AG08396 (cell line): ENCODE data around the gene GPR33.
"Not testable (repeated sequence)": the region's sequence is repeated elsewhere in the genome, so short reads cannot be mapped to it uniquely, and the experiment has no call there.

Experiments used
- DNase-seq: peaks from one replicate; pipeline ENCODE4 v3.0.0; 2012; ENCODE audit warnings: low spot score, mixed read lengths

Gene GPR33, protein sequence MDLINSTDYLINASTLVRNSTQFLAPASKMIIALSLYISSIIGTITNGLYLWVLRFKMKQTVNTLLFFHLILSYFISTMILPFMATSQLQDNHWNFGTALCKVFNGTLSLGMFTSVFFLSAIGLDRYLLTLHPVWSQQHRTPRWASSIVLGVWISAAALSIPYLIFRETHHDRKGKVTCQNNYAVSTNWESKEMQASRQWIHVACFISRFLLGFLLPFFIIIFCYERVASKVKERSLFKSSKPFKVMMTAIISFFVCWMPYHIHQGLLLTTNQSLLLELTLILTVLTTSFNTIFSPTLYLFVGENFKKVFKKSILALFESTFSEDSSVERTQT

DNA sequence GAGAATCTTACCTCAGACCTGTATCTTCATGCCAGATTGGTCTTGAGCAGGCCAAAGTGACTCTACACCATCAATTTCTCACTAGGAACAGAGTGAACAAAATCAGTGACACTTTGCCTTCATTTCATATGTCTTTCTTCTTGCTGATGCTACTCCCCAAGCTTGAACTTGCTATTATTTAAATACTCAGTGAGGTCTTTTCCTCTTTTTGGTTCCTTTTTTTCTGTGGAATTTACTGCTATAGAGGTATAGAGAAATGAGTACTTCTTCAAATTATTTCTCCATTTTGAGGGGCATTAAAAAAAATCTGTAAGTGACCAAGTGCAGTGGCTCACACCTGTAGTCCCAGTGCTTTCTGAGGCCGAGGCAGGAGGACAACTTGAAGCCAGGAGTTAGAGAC lies at the start of gene GPR33:
TSS of gene GPR33 (minus strand) at position 154 of the 400 bp plus-strand sequence. CDS start 4,074 bp downstream, outside the sequence.
- no peak for DNase-seq

DNA sequence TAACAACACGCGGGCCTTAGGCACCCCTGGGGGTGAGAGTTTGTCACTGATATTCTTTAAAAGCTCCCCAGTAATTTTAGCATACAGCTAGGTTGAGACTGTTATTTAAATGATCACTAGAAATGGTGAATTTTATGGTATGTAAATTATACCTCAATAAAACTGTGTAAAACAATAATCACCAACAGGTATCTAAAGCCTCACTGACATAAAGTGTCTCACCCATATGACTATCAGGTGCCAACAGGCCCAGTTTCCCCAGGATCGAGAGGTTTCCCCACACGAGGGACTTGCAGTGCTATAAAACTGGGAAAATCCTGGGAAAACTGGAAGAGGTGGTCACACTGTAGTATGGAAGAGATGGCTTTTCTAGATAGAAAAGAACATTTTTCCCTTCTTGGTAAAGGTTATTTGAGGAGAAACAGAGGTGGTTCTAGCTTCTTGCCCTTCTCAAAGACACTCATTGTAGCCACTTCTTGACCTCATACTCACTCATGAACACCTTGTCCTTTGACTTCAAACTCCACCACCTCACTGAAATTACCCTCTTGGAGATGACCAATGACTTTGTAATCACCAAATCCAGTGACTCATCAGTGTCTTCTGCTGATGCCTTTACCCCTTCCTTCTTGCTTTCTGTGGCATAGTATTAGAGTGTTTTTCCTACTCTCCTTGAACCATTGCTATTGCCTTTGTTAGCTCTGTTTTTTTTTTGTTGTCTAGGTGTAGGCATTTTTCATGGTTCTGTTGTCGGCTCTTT lies 48.5 kb upstream of the GPR33 start:
- DNase-seq, result no peak

GRCh38 chr14:31530136-31530535 lies 42.3 kb upstream of the GPR33 start:
- DNase-seq, result peak; percentile 28

DNA sequence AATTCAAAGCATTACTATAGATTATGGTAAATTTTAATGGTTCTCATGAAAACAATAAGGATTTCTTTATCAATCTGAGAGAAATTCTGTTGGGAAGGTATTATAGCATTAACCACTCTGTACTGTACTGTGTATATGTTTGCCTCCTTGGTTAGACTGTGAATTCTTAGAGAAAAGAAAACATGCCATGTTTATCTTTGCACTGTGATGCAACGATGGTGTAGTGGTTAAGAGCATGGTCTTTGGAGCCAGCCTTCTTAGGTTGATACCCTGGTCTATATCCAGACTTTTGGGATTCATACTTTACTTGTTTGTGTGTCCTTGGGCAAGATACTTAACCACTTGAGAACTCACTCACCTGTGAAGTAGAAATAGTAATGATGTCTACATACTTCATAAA lies 41.2 kb upstream of the GPR33 start:
- no peak for DNase-seq

- DNase-seq, result no peak
Measured at GRCh38 chr14:31527546-31527945, 39.7 kb upstream of the GPR33 start.

DNA sequence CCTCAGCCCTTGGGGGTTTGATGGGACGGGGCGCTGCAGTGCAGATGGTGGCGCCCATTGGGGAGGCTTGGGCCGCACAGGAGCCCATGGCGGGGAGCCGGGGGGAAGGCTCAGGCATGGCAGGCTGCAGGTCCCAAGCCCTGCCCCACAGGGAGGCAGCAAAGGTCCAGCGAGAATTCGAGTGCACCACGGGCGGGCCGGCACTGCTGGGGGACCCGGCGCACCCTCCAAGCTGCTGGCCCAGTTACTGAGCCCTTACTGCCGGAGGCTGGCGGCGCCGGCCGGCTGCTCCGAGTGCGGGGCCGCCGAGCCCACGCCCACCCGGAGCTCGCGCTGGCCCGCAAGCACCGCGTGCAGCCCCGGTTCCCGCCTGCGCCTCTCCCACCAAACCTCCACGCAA lies 39.2 kb upstream of the GPR33 start:
- no peak for DNase-seq

DNA sequence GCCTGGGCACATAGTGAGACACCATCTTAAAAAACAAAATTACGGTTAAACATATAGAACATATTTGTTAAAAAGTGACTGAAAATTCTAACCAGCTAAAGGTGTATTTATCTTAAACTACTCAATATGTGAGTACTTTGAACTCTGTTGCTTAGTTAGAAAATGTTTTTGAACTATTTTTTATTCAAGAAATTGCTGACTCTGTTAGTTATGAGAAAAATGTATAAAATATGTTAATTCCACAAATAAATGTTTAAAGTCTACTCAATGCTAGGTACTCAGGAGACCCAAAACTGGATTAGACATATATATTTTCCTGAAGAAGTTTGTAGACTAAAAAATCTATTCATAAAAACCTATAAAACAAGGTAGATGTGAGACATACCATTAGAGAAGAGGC lies 23.0 kb upstream of the GPR33 start:
- no peak for DNase-seq

- DNase-seq, result no peak
Measured at GRCh38 chr14:31510222-31510621, 22.4 kb upstream of the GPR33 start.

DNA sequence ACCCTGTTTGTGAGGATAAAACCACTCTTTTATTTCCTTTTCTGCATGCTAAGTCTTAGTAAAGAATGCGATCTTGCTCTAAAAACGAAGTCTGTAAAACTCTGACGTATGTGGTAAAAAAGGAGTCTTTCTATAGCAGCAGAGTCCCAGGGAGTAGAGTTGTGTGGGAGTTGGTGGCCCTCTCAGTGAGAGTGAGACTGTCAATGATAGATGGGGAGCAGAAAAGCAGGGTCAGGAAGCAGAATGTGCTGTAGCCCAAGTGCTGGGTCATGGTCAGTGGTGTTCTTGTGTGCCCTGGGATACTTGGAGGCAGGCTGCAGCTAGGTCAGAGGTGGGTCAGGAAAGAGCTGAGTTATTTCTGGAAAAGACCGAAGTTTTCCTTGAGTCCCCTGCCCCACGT lies 20.3 kb upstream of the GPR33 start:
- no peak for DNase-seq

- DNase-seq, result peak; percentile 23
Measured at GRCh38 chr14:31505411-31505810, 17.6 kb upstream of the GPR33 start.

DNA sequence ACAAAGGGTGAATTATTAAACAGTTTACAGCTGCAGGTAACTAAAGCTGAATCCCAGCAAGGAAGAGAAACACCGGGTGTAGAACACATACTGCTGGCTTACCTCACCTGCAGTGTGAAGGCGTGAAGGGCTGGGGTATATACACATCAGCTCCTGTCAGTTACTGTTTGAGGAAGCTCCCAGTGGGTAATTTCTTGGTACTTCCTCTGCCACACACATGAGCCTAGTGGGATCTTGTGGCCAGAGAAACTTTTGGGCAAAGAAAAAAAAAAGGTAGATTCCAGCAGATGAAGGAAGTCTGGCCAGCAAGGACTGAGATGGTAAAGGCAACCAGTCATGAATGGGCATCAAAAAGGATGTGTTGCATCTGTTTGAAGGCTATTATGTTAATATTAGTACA lies 14.0 kb upstream of the GPR33 start:
- no peak for DNase-seq

DNA sequence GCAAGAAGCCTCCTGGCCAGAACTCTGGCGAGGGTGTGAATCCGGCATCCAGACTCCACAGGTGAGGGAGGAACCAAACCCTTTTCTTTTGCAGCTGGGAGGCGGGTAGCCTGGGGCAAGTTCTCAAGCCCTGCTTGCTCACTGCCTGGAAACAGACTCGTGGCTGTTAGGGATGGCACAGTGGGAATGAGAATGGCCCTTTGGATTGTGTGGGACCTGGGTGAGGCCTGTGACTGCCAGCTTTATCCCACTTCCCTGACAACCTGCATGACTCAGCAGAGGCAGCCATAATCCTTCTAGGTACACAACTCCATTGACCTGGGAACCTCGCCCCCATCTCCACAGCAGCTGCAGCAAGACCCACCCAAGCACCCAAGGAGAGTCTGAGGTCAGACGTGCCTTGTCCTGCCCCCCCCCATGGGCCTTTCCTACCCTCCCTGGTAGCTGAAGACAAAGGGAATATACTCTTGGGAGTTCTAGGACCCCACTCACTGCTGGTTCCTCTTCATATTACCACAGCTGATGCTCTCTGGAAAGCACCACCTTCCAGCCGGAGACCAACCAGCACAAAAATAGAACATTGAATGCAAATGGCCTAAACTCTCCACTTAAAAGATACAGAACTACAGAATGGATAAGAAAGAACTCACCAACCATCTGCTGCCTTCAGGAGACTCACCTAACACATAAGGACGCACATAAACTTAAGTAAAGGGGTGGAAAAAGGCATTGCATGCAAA lies 5.1 kb upstream of the GPR33 start:
- DNase-seq, result no peak

- no peak for DNase-seq
Measured at GRCh38 chr14:31489691-31490090, 1.9 kb upstream of the GPR33 start.

- no peak for DNase-seq
Measured at GRCh38 chr14:31486764-31487163, 1.1 kb downstream of the GPR33 start.

- DNase-seq, result no peak
Measured at GRCh38 chr14:31484754-31485153, 3.1 kb downstream of the GPR33 start.

DNA sequence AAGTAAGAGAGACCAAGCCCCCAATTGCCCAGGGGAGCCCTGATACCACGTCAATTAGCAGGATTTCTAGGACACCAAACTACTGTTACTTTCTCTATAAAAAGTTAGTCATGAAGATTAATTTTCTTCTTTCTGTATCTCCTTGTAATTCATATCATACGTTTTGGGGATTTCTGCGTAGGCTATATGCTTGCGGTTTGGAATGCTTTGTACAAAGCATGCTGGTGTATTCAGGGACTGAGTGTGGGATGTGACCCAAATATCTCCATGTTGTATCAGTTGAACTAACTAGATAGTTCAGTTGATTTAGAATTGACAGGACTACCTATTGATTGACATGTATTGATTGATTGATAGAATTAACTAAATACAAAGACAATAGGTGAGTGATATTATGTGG lies 7.7 kb downstream of the GPR33 start:
- no peak for DNase-seq

DNA sequence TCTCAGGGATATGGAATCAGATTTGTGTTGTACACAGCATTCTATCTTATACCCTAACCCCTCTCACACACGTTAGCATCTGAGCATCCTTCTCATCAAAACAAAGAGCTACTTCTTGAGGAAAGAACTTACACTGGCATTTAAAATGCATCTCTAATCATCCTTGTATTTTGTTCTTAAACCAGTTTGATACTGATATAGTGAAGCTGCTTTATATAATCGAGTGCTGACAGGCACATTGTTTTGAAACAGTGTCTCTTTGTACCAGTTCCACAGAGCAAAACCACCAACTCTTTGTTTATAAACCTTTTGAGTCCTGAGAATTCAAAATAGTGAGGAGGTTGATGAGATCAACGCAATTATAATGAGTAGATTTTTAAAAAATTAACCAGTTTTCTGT lies 8.8 kb downstream of the GPR33 start:
- no peak for DNase-seq

- no peak for DNase-seq
Measured at GRCh38 chr14:31477248-31477647, 10.6 kb downstream of the GPR33 start.

GRCh38 chr14:31476131-31476866 lies 11.5 kb downstream of the GPR33 start:
- DNase-seq, result no peak

DNA sequence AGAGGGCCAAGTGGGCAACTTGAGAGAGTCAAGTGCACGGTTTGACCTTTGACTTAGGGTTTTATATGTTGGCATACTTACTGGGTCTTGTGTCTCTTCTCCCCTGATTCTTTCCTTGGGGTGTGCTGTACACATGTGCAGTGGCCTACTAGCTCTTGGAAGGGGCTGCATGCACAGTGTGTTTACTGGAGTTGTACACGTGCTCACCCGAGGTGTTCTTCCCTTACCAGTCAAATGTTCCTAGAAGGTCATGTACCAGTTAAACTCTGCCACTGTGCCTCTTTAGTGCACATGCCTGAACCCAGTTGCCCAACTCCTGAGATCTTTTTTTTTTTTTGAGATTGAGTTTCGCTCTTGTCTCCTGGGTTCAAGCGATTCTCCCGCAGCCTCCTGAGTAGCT lies 21.3 kb downstream of the GPR33 start:
- DNase-seq, result no peak

- DNase-seq, result no peak
Measured at GRCh38 chr14:31465111-31465510, 22.7 kb downstream of the GPR33 start.

GRCh38 chr14:31462450-31462849 lies 25.4 kb downstream of the GPR33 start:
- not testable (repeated sequence) for DNase-seq
